ENCODE measurements around the gene EFNA1.

DNA sequence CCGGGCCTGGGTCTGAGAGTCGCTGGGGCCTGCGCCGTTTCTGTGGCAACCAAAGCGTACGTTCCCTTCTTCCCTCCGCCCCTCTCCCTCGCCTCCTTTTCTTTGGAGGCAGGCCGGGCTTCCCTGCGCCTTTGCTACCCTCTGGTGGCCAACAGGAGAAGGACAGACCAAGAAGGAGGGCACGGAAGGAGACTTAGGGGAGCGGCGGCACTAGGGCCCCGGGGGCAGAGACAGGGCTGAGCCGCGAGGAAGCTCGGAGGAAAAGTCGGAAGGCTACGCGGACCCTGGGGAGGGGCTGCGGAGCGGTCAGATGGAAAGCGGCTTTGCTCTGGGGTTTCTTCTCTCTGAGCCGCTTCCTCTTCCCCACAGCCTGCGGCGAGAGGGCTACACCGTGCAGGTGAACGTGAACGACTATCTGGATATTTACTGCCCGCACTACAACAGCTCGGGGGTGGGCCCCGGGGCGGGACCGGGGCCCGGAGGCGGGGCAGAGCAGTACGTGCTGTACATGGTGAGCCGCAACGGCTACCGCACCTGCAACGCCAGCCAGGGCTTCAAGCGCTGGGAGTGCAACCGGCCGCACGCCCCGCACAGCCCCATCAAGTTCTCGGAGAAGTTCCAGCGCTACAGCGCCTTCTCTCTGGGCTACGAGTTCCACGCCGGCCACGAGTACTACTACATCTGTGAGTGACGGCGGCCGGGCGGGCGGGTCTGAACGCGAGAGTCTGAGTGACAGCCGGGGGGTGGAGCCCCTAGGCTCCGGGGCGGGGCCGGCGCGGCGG is 42.8 kb upstream of the EFNA1 start:
- TF ChIP-seq, protein P1, sequence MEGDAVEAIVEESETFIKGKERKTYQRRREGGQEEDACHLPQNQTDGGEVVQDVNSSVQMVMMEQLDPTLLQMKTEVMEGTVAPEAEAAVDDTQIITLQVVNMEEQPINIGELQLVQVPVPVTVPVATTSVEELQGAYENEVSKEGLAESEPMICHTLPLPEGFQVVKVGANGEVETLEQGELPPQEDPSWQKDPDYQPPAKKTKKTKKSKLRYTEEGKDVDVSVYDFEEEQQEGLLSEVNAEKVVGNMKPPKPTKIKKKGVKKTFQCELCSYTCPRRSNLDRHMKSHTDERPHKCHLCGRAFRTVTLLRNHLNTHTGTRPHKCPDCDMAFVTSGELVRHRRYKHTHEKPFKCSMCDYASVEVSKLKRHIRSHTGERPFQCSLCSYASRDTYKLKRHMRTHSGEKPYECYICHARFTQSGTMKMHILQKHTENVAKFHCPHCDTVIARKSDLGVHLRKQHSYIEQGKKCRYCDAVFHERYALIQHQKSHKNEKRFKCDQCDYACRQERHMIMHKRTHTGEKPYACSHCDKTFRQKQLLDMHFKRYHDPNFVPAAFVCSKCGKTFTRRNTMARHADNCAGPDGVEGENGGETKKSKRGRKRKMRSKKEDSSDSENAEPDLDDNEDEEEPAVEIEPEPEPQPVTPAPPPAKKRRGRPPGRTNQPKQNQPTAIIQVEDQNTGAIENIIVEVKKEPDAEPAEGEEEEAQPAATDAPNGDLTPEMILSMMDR (IDR thresholded peaks at IDR 0.05): peak; percentile 71 to 96 (median 90)
- peak; percentile 56 for TF ChIP-seq POLR2A (IDR thresholded peaks at IDR 0.05)

Data from right lobe of liver (tissue), 4 donors.